SK-N-SH treated with all-trans-retinoic acid at 6 μM for 48 hours (cell line): ENCODE data around the gene GNAS-AS1.

ENCODE experiments used
- ATAC-seq: fragments of 200-7000 bp; cut with Tn5 transposase; 3 replicates; pipeline ENCODE4 v1.9.1; 2020; ENCODE audit warnings: mild to moderate bottlenecking, moderate library complexity
- ARNTL ChIP-seq: fragments of 450-650 bp; formaldehyde crosslinking; IDR thresholded peaks from 2 replicates; pipeline ENCODE4 v1.5.0; 2020; ENCODE audit warnings: low read depth, mild to moderate bottlenecking, moderate library complexity, borderline replicate concordance
- BACH2 ChIP-seq: fragments of 250-450 bp; sonication (Bioruptor Pico); IDR thresholded peaks from 2 replicates; pipeline ENCODE4 v1.9.0; 2021; ENCODE audit warnings: mild to moderate bottlenecking, borderline replicate concordance
- CREB5 ChIP-seq: fragments of 250-450 bp; sonication (Bioruptor Pico); IDR thresholded peaks from 2 replicates; pipeline ENCODE4 v1.5.1; 2020; ENCODE audit warnings: low read depth, mild to moderate bottlenecking, moderate library complexity
- CSDC2 ChIP-seq: fragments of 250-450 bp; sonication (Bioruptor Pico); IDR thresholded peaks from 2 replicates; pipeline ENCODE4 v1.5.0; 2020; ENCODE audit warnings: mild to moderate bottlenecking, moderate library complexity
- GLIS3 ChIP-seq: fragments of 250-450 bp; sonication (Bioruptor Pico); IDR thresholded peaks from 2 replicates; pipeline ENCODE4 v1.5.0; 2020; ENCODE audit warnings: mild to moderate bottlenecking, moderate library complexity
- ISL1 ChIP-seq: fragments of 250-450 bp; sonication (Bioruptor Pico); IDR thresholded peaks from 2 replicates; pipeline ENCODE4 v2.1.2; 2022; ENCODE audit warnings: mild to moderate bottlenecking, moderate library complexity
- OSR1 ChIP-seq: fragments of 250-450 bp; sonication (Bioruptor Pico); IDR thresholded peaks from 2 replicates; pipeline ENCODE4 v1.8.0; 2022; ENCODE audit warnings: moderate library complexity, mild to moderate bottlenecking, inconsistent platforms
- PATZ1 ChIP-seq: fragments of 250-450 bp; sonication (Bioruptor Pico); IDR thresholded peaks from 2 replicates; pipeline ENCODE4 v1.8.0; 2020; ENCODE audit warnings: mild to moderate bottlenecking, moderate library complexity, borderline replicate concordance
- POU6F1 ChIP-seq: fragments of 250-450 bp; sonication (Bioruptor Pico); IDR thresholded peaks from 2 replicates; pipeline ENCODE4 v1.8.0; 2021; ENCODE audit warnings: low read depth, mild to moderate bottlenecking, moderate library complexity, borderline replicate concordance
- PPARA ChIP-seq: fragments of 250-450 bp; sonication (Bioruptor Pico); IDR thresholded peaks from 2 replicates; pipeline ENCODE4 v1.5.0; 2020; ENCODE audit warnings: mild to moderate bottlenecking, borderline replicate concordance
- SNAI2 ChIP-seq: fragments of 250-450 bp; sonication (Bioruptor Pico); IDR thresholded peaks from 2 replicates; pipeline ENCODE4 v1.5.0; 2020; ENCODE audit warnings: mild to moderate bottlenecking, moderate library complexity
- TCF4 ChIP-seq: fragments of 250-450 bp; sonication (Bioruptor Pico); IDR thresholded peaks from 2 replicates; pipeline ENCODE4 v1.8.0; 2021; ENCODE audit warnings: mild to moderate bottlenecking, moderate library complexity, borderline replicate concordance
- TOX ChIP-seq: fragments of 250-450 bp; sonication (Bioruptor Pico); IDR thresholded peaks from 2 replicates; pipeline ENCODE4 v1.8.0; 2021; ENCODE audit warnings: mild to moderate bottlenecking, moderate library complexity, borderline replicate concordance
- TSHZ2 ChIP-seq: fragments of 250-450 bp; sonication (Bioruptor Pico); IDR thresholded peaks from 2 replicates; pipeline ENCODE4 v1.5.0; 2020; ENCODE audit warnings: mild to moderate bottlenecking, moderate library complexity
- ZC3H10 ChIP-seq: fragments of 250-450 bp; sonication (Bioruptor Pico); IDR thresholded peaks from 2 replicates; pipeline ENCODE4 v1.5.1; 2021; ENCODE audit warnings: mild to moderate bottlenecking, moderate library complexity
- ZFP3 ChIP-seq: fragments of 250-450 bp; sonication (Bioruptor Pico); IDR thresholded peaks from 2 replicates; pipeline ENCODE4 v1.5.0; 2020; ENCODE audit warnings: mild to moderate bottlenecking, moderate library complexity
- ZFP30 ChIP-seq: fragments of 450-650 bp; formaldehyde crosslinking; IDR thresholded peaks from 2 replicates; pipeline ENCODE4 v1.5.0; 2022; ENCODE audit warnings: mild to moderate bottlenecking, moderate library complexity
- ZNF565 ChIP-seq: fragments of 450-650 bp; formaldehyde crosslinking; conservative IDR thresholded peaks from 2 replicates; pipeline ENCODE4 v1.5.0; 2020; ENCODE audit warnings: low read depth, mild to moderate bottlenecking, moderate library complexity
- ZNF70 ChIP-seq: fragments of 450-650 bp; formaldehyde crosslinking; IDR thresholded peaks from 2 replicates; pipeline ENCODE4 v1.5.0; 2020; ENCODE audit warnings: mild to moderate bottlenecking, moderate library complexity
- ZNF8 ChIP-seq: fragments of 450-650 bp; formaldehyde crosslinking; IDR thresholded peaks from 2 replicates; pipeline ENCODE4 v1.5.0; 2020; ENCODE audit warnings: mild to moderate bottlenecking, moderate library complexity

The GNAS-AS1 gene

GRCh38 chr20:58802061-58802460 is 48.6 kb downstream of the GNAS-AS1 start:
- TF ChIP-seq BACH2 (CRISPR knock-in tag): no peak
- TF ChIP-seq TCF4 (CRISPR knock-in tag): no peak
- no peak for TF ChIP-seq CSDC2 (CRISPR knock-in tag)
- ATAC-seq: no peak

DNA sequence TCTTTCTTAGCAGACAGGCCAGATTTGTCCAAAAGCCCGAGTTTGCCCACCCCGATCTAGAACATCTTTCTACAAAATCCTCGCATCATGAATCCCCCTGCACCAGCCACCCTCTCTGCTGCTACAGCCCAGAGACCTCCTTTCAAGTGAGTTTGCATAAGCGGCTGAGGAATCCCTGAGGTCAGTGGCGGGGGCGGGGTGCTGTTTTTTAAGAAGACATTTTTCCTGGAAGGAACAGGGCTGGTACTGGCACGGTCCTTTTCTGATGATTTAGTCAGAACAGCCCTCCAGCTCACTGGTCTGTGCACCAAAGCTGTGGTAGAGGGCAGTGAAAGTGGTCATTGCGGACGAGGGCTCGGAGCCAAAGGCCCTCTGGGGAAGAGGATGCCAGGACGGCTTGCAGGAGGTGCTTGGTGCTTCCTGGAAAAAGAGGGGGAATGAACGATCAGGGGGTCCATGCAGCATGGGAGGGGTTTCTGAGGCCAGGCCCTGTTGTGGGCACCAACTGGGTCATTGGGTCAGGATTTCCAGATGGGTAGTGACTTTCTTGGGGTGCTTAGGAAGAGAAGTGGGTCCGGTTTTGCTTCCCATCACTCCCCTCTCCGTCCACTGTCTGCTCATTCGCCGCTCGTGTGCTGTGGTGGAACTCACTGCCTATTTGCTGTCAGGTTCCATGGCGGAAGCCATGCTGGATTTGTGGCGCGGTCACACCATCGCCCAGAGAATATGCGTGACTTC is 50.4 kb downstream of the GNAS-AS1 start:
- no peak for ATAC-seq

GRCh38 chr20:58797371-58798338 is 53.0 kb downstream of the GNAS-AS1 start:
- ATAC-seq: no peak
- TF ChIP-seq TSHZ2 (no peak), CSDC2 (CRISPR knock-in tag) (no peak), BACH2 (CRISPR knock-in tag) (no peak), GLIS3 (no peak), ZNF8 (no peak), ISL1 (no peak), ZNF565 (no peak), TOX (CRISPR knock-in tag) (no peak), POU6F1 (no peak), ARNTL (no peak)

More for the DNA sequence above, 50.4 kb downstream of the GNAS-AS1 start:
- TF ChIP-seq TCF4 (CRISPR knock-in tag) (no peak), ZFP30 (CRISPR knock-in tag) (no peak), OSR1 (CRISPR knock-in tag) (no peak), CREB5 (no peak), CSDC2 (CRISPR knock-in tag) (no peak), PPARA (CRISPR knock-in tag) (no peak), ZFP3 (CRISPR knock-in tag) (no peak), ZNF70 (CRISPR knock-in tag) (no peak), ZC3H10 (CRISPR knock-in tag) (no peak), GLIS3 (no peak), BACH2 (CRISPR knock-in tag) (no peak), PATZ1 (CRISPR knock-in tag) (no peak), SNAI2 (no peak), ARNTL (no peak), TSHZ2 (no peak), TOX (CRISPR knock-in tag) (no peak), ZNF565 (no peak), ZNF8 (no peak)
- TF ChIP-seq, all 23 proteins: peak for 0
